22Rv1 (cell line): Measurements from ENCODE around the gene WDR12.

Source experiments
- CTCF ChIP-seq: fragments of 450-650 bp; IDR thresholded peaks from 2 replicates; pipeline ENCODE4 v1.5.1; 2017; ENCODE audit warnings: mild to moderate bottlenecking
- ZFX ChIP-seq: fragments of 450-650 bp; IDR thresholded peaks from 2 replicates; pipeline ENCODE4 v1.6.1; 2017; ENCODE audit warnings: antibody characterized with exemption, borderline replicate concordance

GRCh38 chr2:202877699-202878098 lies 33.8 kb downstream of the WDR12 start:
- TF ChIP-seq CTCF = no peak
- TF ChIP-seq ZFX = no peak
